GM18499 (cell line): Measurements from ENCODE around the gene PLPP4.

Source experiments
- ATAC-seq: cut with Tn5 transposase; IDR thresholded peaks from one replicate; pipeline ENCODE4 v1.9.1; 2021; ENCODE audit warnings: moderate number of reproducible peaks; ENCODE audit not compliant: insufficient read depth, unreplicated experiment

The PLPP4 gene

GRCh38 chr10:120601999-120602398 is 145.0 kb downstream of the PLPP4 start:
- ATAC-seq, result no peak

GRCh38 chr10:120605410-120605809 is 148.4 kb downstream of the PLPP4 start:
- no peak for ATAC-seq

GRCh38 chr10:120606051-120606764 is 149.2 kb downstream of the PLPP4 start:
- ATAC-seq, result peak; percentile 68

- no peak for ATAC-seq
Measured at GRCh38 chr10:120607016-120607709, 150.1 kb downstream of the PLPP4 start.

- ATAC-seq, result no peak
Measured at GRCh38 chr10:120607710-120608703, 151.0 kb downstream of the PLPP4 start.

- ATAC-seq, result no peak
Measured at GRCh38 chr10:120609006-120609405, 152.0 kb downstream of the PLPP4 start.

- no peak for ATAC-seq
Measured at GRCh38 chr10:120610791-120611190, 153.8 kb downstream of the PLPP4 start.

- no peak for ATAC-seq
Measured at GRCh38 chr10:120612756-120613155, 155.7 kb downstream of the PLPP4 start.

- ATAC-seq, result no peak
Measured at GRCh38 chr10:120613180-120613579, 156.2 kb downstream of the PLPP4 start.

GRCh38 chr10:120614680-120615079 is 157.7 kb downstream of the PLPP4 start:
- ATAC-seq, result no peak

- no peak for ATAC-seq
Measured at GRCh38 chr10:120616311-120616911, 159.4 kb downstream of the PLPP4 start.

- no peak for ATAC-seq
Measured at GRCh38 chr10:120628197-120628596, 171.2 kb downstream of the PLPP4 start.

- ATAC-seq, result no peak
Measured at GRCh38 chr10:120630266-120630665, 173.2 kb downstream of the PLPP4 start.

GRCh38 chr10:120632047-120632446 is 175.0 kb downstream of the PLPP4 start:
- ATAC-seq, result no peak

GRCh38 chr10:120632942-120633341 is 175.9 kb downstream of the PLPP4 start:
- no peak for ATAC-seq

GRCh38 chr10:120634659-120635058 is 177.6 kb downstream of the PLPP4 start:
- no peak for ATAC-seq
